ENCODE results near the gene CDYL2.

- TF ChIP-seq GATA3 (IDR thresholded peaks at IDR 0.05; ENCODE audit: low read depth, low read length): no peak
- TF ChIP-seq GATA2 (IDR thresholded peaks at IDR 0.05; ENCODE audit: low read depth, low read length): no peak
These were observed 152.0 kb downstream of the CDYL2 start for GRCh38 chr16:80652441-80652840.
